Neural cell (in vitro differentiated cells): ENCODE results near the gene SLC36A1.

ENCODE experiments used
- CTCF ChIP-seq: fragments of 450-650 bp; IDR thresholded peaks from 2 replicates; pipeline ENCODE4 v1.5.1; 2014; ENCODE audit warnings: antibody characterized with exemption, mild to moderate bottlenecking, moderate library complexity; ENCODE audit not compliant: poor library complexity, severe bottlenecking
- EP300 ChIP-seq: fragments of 450-650 bp; conservative IDR thresholded peaks from 2 replicates; pipeline ENCODE4 v1.6.1; 2014; ENCODE audit warnings: antibody characterized with exemption, mild to moderate bottlenecking, moderate library complexity; ENCODE audit not compliant: poor library complexity, severe bottlenecking
- EZH2 ChIP-seq: fragments of 200-600, 300-800 bp; shearing (Covaris generic), sonication (generic); IDR thresholded peaks from 2 replicates; pipeline ENCODE4 v1.6.1; 2014; ENCODE audit warnings: antibody characterized with exemption, low read length, borderline replicate concordance, mild to moderate bottlenecking; ENCODE audit not compliant: insufficient read depth, poor library complexity, severe bottlenecking
- MXI1 ChIP-seq: fragments of 450-650 bp; conservative IDR thresholded peaks from 2 replicates; pipeline ENCODE4 v1.6.1; 2014; ENCODE audit warnings: antibody characterized with exemption, mild to moderate bottlenecking; ENCODE audit not compliant: poor library complexity, severe bottlenecking
- POLR2AphosphoS5 ChIP-seq: IDR thresholded peaks from 2 replicates; pipeline ENCODE4 v1.6.1; 2012
- RAD21 ChIP-seq: fragments of 450-650 bp; conservative IDR thresholded peaks from 2 replicates; pipeline ENCODE4 v1.6.1; 2014; ENCODE audit warnings: antibody characterized with exemption, mild to moderate bottlenecking, moderate library complexity
- REST ChIP-seq: IDR thresholded peaks from 2 replicates; pipeline ENCODE4 v1.6.1; 2012; ENCODE audit warnings: borderline replicate concordance
- SMC3 ChIP-seq: fragments of 450-650 bp; conservative IDR thresholded peaks from 2 replicates; pipeline ENCODE4 v1.6.1; 2014; ENCODE audit warnings: antibody characterized with exemption, mild to moderate bottlenecking, moderate library complexity; ENCODE audit not compliant: poor library complexity
- TAF1 ChIP-seq: IDR thresholded peaks from 2 replicates; pipeline ENCODE4 v1.6.1; 2012; ENCODE audit warnings: low read depth

- TF ChIP-seq CTCF: no peak
- TF ChIP-seq EP300: no peak
- no peak for TF ChIP-seq EZH2
- TF ChIP-seq RAD21: no peak
- no peak for TF ChIP-seq TAF1
- TF ChIP-seq POLR2AphosphoS5: no peak
- no peak for TF ChIP-seq REST
- no peak for TF ChIP-seq MXI1
- TF ChIP-seq SMC3: no peak
These were observed 22.0 kb downstream of the SLC36A1 start for GRCh38 chr5:151469386-151469785.
